Medulla oblongata (tissue), 1 donor: ENCODE measurements around the gene VWA3B.
"Not testable (repeated sequence)": the region's sequence is repeated elsewhere in the genome, so short reads cannot be mapped to it uniquely, and the experiment has no call there.

Experiments used
- DNase-seq: peaks from one replicate; pipeline ENCODE4 v3.0.0-alpha.2; 2015; ENCODE audit errors: extremely low spot score

VWA3B gene

GRCh38 chr2:98134172-98135005, 47.4 kb downstream of the VWA3B start:
- DNase-seq, result peak; percentile 57

GRCh38 chr2:98137196-98137595, 50.2 kb downstream of the VWA3B start:
- no peak for DNase-seq

- not testable (repeated sequence) for DNase-seq
Observed at GRCh38 chr2:98138978-98139377, 52.0 kb downstream of the VWA3B start.

GRCh38 chr2:98140210-98140609, 53.2 kb downstream of the VWA3B start:
- DNase-seq, result no peak

GRCh38 chr2:98142106-98142791, 55.3 kb downstream of the VWA3B start:
- DNase-seq, result no peak

- DNase-seq, result no peak
Observed at GRCh38 chr2:98145070-98145469, 58.1 kb downstream of the VWA3B start.

GRCh38 chr2:98147900-98148299, 60.9 kb downstream of the VWA3B start:
- DNase-seq, result not testable (repeated sequence)

GRCh38 chr2:98148595-98149332, 61.8 kb downstream of the VWA3B start:
- no peak for DNase-seq

- peak; percentile 83 for DNase-seq
Observed at GRCh38 chr2:98149333-98149697, 62.3 kb downstream of the VWA3B start.

- no peak for DNase-seq
Observed at GRCh38 chr2:98153481-98153880, 66.5 kb downstream of the VWA3B start.

- DNase-seq, result no peak
Observed at GRCh38 chr2:98155291-98155690, 68.3 kb downstream of the VWA3B start.

- no peak for DNase-seq
Observed at GRCh38 chr2:98155716-98156115, 68.7 kb downstream of the VWA3B start.

- DNase-seq, result no peak
Observed at GRCh38 chr2:98156304-98156703, 69.3 kb downstream of the VWA3B start.

GRCh38 chr2:98157557-98157956, 70.6 kb downstream of the VWA3B start:
- DNase-seq, result no peak

- DNase-seq, result no peak
Observed at GRCh38 chr2:98158305-98158704, 71.3 kb downstream of the VWA3B start.

- no peak for DNase-seq
Observed at GRCh38 chr2:98160554-98160953, 73.6 kb downstream of the VWA3B start.

- no peak for DNase-seq
Observed at GRCh38 chr2:98161186-98161585, 74.2 kb downstream of the VWA3B start.

GRCh38 chr2:98164256-98164655, 77.3 kb downstream of the VWA3B start:
- no peak for DNase-seq

- no peak for DNase-seq
Observed at GRCh38 chr2:98165516-98166071, 78.6 kb downstream of the VWA3B start.

- no peak for DNase-seq
Observed at GRCh38 chr2:98167916-98168315, 80.9 kb downstream of the VWA3B start.

GRCh38 chr2:98170076-98170475, 83.1 kb downstream of the VWA3B start:
- DNase-seq, result no peak

GRCh38 chr2:98172150-98172765, 85.3 kb downstream of the VWA3B start:
- peak; percentile 19 for DNase-seq
